IMR-90 (cell line): ENCODE data around the gene NPAS3.

Experiments
- CEBPB ChIP-seq: IDR thresholded peaks from 2 replicates; pipeline ENCODE4 v1.6.1; 2012; ENCODE audit warnings: low read depth, low read length, improper control_type of control experiment
- CHD1 ChIP-seq: IDR thresholded peaks from 2 replicates; pipeline ENCODE4 v1.6.1; 2012; ENCODE audit warnings: low read depth, low read length, improper control_type of control experiment
- MXI1 ChIP-seq: IDR thresholded peaks from 2 replicates; pipeline ENCODE4 v1.6.1; 2012; ENCODE audit warnings: low read depth, mild to moderate bottlenecking, low read length, moderate library complexity, borderline replicate concordance
- POLR2A ChIP-seq: IDR thresholded peaks from 2 replicates; pipeline ENCODE4 v1.6.1; 2012; ENCODE audit warnings: mild to moderate bottlenecking, low read depth, low read length
- RFX5 ChIP-seq: IDR thresholded peaks from 2 replicates; pipeline ENCODE4 v1.8.0; 2012; ENCODE audit warnings: low read depth, mild to moderate bottlenecking, low read length, moderate library complexity
- TF ChIP-seq, protein P1 (sequence below): conservative IDR thresholded peaks from 2 replicates; pipeline ENCODE4 v1.5.1; 2012; ENCODE audit warnings: mild to moderate bottlenecking, low read depth, low read length, improper control_type of control experiment
- TF ChIP-seq, protein P2 (sequence below): fragments of 150-350 bp; IDR thresholded peaks from 2 replicates; pipeline ENCODE4 v1.6.1; 2016; ENCODE audit warnings: low read depth, mild to moderate bottlenecking, low read length, moderate library complexity, borderline replicate concordance
- TF ChIP-seq, protein P3 (sequence below): fragments of 150-350 bp; IDR thresholded peaks from 2 replicates; pipeline ENCODE4 v1.6.1; 2017; ENCODE audit warnings: mild to moderate bottlenecking, antibody characterized with exemption, low read length, low read depth

DNA sequence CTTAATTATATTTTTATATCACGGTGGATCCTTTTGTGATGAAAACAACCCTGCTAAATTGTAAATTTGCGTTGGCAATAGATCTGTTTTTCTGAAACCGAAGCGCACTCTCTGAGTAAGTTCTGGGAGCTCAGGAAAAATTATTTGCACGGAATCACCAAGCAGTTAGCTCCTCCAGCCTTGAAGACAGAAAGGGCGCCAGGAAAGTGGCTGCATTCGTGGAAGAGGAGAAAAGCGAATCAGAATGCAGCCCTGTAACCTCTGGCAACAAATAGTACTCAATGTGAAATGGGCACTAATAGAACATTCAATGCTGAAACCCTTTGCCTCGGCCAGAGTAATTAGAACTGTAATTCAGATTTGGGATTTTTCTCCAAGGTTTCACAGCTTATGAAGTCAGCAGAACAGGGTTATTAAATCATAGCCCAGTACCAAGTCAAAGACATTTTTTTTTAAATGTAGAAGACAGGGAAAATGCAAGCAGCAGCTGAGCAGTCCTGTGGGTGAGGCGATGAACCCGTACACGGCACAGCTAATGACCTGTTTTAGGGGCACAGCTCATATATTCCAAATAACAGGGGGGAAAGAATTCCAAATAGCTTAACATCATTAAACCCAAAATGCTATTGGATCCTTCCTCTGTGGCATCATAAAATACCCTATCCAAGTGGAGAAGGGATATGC, 760.8 kb downstream of the NPAS3 start:
- no peak for TF ChIP-seq POLR2A
- TF ChIP-seq, protein P1, sequence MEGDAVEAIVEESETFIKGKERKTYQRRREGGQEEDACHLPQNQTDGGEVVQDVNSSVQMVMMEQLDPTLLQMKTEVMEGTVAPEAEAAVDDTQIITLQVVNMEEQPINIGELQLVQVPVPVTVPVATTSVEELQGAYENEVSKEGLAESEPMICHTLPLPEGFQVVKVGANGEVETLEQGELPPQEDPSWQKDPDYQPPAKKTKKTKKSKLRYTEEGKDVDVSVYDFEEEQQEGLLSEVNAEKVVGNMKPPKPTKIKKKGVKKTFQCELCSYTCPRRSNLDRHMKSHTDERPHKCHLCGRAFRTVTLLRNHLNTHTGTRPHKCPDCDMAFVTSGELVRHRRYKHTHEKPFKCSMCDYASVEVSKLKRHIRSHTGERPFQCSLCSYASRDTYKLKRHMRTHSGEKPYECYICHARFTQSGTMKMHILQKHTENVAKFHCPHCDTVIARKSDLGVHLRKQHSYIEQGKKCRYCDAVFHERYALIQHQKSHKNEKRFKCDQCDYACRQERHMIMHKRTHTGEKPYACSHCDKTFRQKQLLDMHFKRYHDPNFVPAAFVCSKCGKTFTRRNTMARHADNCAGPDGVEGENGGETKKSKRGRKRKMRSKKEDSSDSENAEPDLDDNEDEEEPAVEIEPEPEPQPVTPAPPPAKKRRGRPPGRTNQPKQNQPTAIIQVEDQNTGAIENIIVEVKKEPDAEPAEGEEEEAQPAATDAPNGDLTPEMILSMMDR, result no peak
- TF ChIP-seq MXI1, result no peak
- no peak for TF ChIP-seq CHD1
- no peak for TF ChIP-seq RFX5
- TF ChIP-seq CEBPB, result no peak
- TF ChIP-seq, protein P2, sequence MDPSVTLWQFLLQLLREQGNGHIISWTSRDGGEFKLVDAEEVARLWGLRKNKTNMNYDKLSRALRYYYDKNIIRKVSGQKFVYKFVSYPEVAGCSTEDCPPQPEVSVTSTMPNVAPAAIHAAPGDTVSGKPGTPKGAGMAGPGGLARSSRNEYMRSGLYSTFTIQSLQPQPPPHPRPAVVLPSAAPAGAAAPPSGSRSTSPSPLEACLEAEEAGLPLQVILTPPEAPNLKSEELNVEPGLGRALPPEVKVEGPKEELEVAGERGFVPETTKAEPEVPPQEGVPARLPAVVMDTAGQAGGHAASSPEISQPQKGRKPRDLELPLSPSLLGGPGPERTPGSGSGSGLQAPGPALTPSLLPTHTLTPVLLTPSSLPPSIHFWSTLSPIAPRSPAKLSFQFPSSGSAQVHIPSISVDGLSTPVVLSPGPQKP, result no peak
- TF ChIP-seq, protein P3, sequence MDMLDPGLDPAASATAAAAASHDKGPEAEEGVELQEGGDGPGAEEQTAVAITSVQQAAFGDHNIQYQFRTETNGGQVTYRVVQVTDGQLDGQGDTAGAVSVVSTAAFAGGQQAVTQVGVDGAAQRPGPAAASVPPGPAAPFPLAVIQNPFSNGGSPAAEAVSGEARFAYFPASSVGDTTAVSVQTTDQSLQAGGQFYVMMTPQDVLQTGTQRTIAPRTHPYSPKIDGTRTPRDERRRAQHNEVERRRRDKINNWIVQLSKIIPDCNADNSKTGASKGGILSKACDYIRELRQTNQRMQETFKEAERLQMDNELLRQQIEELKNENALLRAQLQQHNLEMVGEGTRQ, result no peak
